ENCODE measurements around the gene KANSL1L. TPM values are rescaled to one million over a fixed set of nuclear protein-coding genes. Genes with fewer than 3 reads are reported as not detected.

The KANSL1L gene
- total RNA-seq, 1 experiment from 2014 or later = 19.2 TPM

- DNase-seq (ENCODE audit: low read depth) = no peak
Observed at GRCh38 chr2:210063306-210063705, 107.9 kb downstream of the KANSL1L start.

GRCh38 chr2:210055825-210056224, 115.4 kb downstream of the KANSL1L start:
- DNase-seq (ENCODE audit: low read depth) = no peak

GRCh38 chr2:210054696-210055095, 116.5 kb downstream of the KANSL1L start:
- no peak for DNase-seq (ENCODE audit: low read depth)

- DNase-seq (ENCODE audit: low read depth) = no peak
Observed at GRCh38 chr2:210050885-210051284, 120.3 kb downstream of the KANSL1L start.

GRCh38 chr2:210049831-210050230, 121.4 kb downstream of the KANSL1L start:
- no peak for DNase-seq (ENCODE audit: low read depth)

- DNase-seq (ENCODE audit: low read depth) = no peak
Observed at GRCh38 chr2:210046851-210047500, 124.2 kb downstream of the KANSL1L start.

GRCh38 chr2:210038078-210038477, 133.1 kb downstream of the KANSL1L start:
- DNase-seq (ENCODE audit: low read depth) = no peak

GRCh38 chr2:210035679-210036078, 135.5 kb downstream of the KANSL1L start:
- no peak for DNase-seq (ENCODE audit: low read depth)

- DNase-seq (ENCODE audit: low read depth) = no peak
Observed at GRCh38 chr2:210034087-210034683, 137.0 kb downstream of the KANSL1L start.

GRCh38 chr2:210028178-210028577, 143.0 kb downstream of the KANSL1L start:
- no peak for DNase-seq (ENCODE audit: low read depth)

GRCh38 chr2:210027608-210028007, 143.6 kb downstream of the KANSL1L start:
- no peak for DNase-seq (ENCODE audit: low read depth)

- DNase-seq (ENCODE audit: low read depth) = no peak
Observed at GRCh38 chr2:210022824-210023223, 148.4 kb downstream of the KANSL1L start.

- no peak for DNase-seq (ENCODE audit: low read depth)
Observed at GRCh38 chr2:210020138-210020537, 151.1 kb downstream of the KANSL1L start.

GRCh38 chr2:210009896-210010295, 161.3 kb downstream of the KANSL1L start:
- DNase-seq (ENCODE audit: low read depth) = no peak

- DNase-seq (ENCODE audit: low read depth) = no peak
Observed at GRCh38 chr2:210009126-210009525, 162.1 kb downstream of the KANSL1L start.

- DNase-seq (ENCODE audit: low read depth) = no peak
Observed at GRCh38 chr2:210007895-210008294, 163.3 kb downstream of the KANSL1L start.

- DNase-seq (ENCODE audit: low read depth) = no peak
Observed at GRCh38 chr2:210004881-210005280, 166.3 kb downstream of the KANSL1L start.

GRCh38 chr2:210003359-210003758, 167.8 kb downstream of the KANSL1L start:
- DNase-seq (ENCODE audit: low read depth) = no peak

- DNase-seq (ENCODE audit: low read depth) = peak; percentile 94
Observed at GRCh38 chr2:210002158-210003157, 168.8 kb downstream of the KANSL1L start, which contains the start of gene RPE. Gene RPE (plus strand): TSS chr2:210002638. CDS start chr2:210002662, 24 bp downstream.

- no peak for DNase-seq (ENCODE audit: low read depth)
Observed at GRCh38 chr2:210000464-210001324, 170.5 kb downstream of the KANSL1L start.

GRCh38 chr2:209998596-209998995, 172.6 kb downstream of the KANSL1L start:
- DNase-seq (ENCODE audit: low read depth) = no peak

All from RPMI7951 (cell line).